ENCODE measurements around the gene PARD3. TPM values are rescaled to one million over a fixed set of nuclear protein-coding genes. Genes with fewer than 3 reads are reported as not detected.

PARD3 gene
- total RNA-seq, 2 donors from 2014 or later: 31.6 to 41.6 TPM

DNA sequence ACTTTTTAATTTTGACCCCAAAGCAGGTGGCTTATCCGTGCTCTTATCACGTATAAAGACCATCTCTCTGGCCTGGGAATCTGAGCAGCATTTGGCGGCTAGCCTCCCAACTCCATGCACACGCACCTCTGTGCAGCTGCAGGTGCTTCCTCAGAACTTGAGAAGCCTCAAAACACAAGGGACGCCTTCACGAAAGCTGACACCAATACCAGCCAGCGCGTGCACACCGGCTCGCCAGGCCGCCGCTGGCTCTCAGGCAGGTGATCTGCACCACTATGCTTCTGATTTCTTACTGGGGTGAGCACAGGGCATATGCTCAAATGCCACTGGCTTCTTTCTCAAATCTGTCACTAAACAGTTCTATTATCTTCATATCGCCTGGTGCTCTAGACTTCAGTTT, 145.0 kb downstream of the PARD3 start:
- TF ChIP-seq, protein P1, sequence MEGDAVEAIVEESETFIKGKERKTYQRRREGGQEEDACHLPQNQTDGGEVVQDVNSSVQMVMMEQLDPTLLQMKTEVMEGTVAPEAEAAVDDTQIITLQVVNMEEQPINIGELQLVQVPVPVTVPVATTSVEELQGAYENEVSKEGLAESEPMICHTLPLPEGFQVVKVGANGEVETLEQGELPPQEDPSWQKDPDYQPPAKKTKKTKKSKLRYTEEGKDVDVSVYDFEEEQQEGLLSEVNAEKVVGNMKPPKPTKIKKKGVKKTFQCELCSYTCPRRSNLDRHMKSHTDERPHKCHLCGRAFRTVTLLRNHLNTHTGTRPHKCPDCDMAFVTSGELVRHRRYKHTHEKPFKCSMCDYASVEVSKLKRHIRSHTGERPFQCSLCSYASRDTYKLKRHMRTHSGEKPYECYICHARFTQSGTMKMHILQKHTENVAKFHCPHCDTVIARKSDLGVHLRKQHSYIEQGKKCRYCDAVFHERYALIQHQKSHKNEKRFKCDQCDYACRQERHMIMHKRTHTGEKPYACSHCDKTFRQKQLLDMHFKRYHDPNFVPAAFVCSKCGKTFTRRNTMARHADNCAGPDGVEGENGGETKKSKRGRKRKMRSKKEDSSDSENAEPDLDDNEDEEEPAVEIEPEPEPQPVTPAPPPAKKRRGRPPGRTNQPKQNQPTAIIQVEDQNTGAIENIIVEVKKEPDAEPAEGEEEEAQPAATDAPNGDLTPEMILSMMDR (IDR thresholded peaks at IDR 0.05): no peak
- Histone ChIP-seq H3K36me3 (no peaks in the 10 kb centered on the region), H3K9me3 (no peaks in the 10 kb centered on the region), H3K27ac (no peak overlapping the region), H3K27me3 (no peaks in the 10 kb centered on the region), H3K4me1 (peaks cover 0 to 25% of the 10 kb centered on the region in 2 donors), H3K4me3 (no peak overlapping the region)
- DNase-seq (ENCODE audit: low spot score): no peak

DNA sequence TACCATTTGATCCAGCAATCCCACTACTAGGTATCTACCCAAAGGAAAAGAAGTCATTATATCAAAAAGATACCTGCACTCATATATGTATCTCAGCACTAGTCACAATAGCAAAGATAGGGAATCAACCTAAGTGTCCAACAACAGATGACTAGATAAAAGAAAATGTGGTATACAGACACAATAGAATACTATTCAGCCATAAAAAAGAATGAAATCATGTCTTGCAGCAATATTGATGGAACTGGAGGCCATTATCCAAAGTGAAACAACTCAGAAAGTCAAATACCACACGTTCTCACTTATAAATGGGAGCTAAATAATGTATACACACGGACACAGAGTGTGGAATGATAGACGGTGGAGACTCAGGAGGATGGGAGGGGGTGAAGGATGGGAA, 146.0 kb downstream of the PARD3 start:
- no peaks in the 10 kb centered on the region for H3K36me3 ChIP-seq
- no peaks in the 10 kb centered on the region for H3K27me3 ChIP-seq
- no peaks in the 10 kb centered on the region for H3K9me3 ChIP-seq
- H3K27ac ChIP-seq: no peak overlapping the region
- no peak overlapping the region for H3K4me3 ChIP-seq
- TF ChIP-seq, protein P1 (IDR thresholded peaks at IDR 0.05): no peak
- H3K4me1 ChIP-seq: peaks cover 0 to 25% of the 10 kb centered on the region in 2 donors
- no peak for DNase-seq (ENCODE audit: low spot score)

DNA sequence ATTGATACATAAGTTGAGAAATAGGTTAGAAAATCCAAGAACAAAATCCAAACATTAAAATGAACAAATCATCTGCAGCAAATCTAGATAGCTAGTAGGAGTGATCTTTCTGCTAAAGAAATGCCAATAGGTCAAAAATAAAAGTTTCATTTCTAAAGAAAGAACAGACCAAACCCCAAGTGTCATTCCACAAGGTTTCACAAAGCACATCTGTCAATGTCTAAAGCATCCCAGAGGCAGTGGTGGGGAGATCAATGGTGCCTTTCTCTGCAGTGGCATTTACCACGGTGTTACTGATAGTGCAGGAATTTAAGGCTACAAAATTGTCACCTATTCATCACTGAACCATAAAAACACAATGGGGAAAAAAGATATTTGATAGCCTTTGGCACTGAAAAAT, 147.9 kb downstream of the PARD3 start:
- no peaks in the 10 kb centered on the region for H3K36me3 ChIP-seq
- no peaks in the 10 kb centered on the region for H3K9me3 ChIP-seq
- H3K27ac ChIP-seq: no peak overlapping the region
- peaks cover 0 to 10% of the 10 kb centered on the region in 2 donors for H3K4me1 ChIP-seq
- TF ChIP-seq, protein P1 (IDR thresholded peaks at IDR 0.05): no peak
- H3K27me3 ChIP-seq: no peaks in the 10 kb centered on the region
- H3K4me3 ChIP-seq: no peak overlapping the region
- no peak for DNase-seq (ENCODE audit: low spot score)

DNA sequence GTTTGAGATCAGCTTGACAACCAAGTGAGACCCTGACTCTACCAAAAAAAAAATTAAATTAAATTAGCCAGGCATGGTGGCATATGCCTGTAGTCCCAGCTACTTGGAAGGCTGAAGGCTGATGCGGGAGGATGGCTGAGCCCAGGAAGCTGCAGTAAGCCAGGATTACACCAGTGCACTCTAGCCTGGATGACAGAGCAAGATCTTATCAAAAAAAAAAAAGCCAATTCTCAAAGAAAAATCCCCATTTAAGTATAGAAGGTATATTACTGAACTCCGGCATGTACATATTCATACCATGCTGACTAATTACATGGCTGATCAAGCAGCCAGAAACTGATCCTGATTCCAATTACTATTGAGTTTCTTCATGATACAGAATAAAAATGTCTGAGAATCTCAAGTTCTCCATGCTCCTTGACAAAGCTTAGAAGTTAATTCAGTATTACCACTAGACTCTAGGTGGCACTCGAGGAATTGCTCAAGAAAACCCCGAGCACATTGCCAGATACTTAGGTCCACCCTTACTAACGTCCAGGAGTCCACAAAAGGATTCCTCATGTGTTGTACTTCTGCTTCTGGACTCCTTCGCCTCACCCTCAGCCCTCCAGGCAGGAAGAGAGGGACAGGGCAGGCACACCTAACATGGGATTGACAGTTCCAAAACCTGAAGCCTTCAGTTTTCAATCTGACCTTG, 148.9 kb downstream of the PARD3 start:
- Histone ChIP-seq H3K4me3 (no peak overlapping the region), H3K27ac (no peak overlapping the region), H3K9me3 (no peaks in the 10 kb centered on the region), H3K4me1 (peaks cover 0 to 13% of the 10 kb centered on the region in 2 donors), H3K36me3 (no peaks in the 10 kb centered on the region), H3K27me3 (no peaks in the 10 kb centered on the region)
- no peak for DNase-seq (ENCODE audit: low spot score)
- TF ChIP-seq, protein P1 (IDR thresholded peaks at IDR 0.05): peak; percentile 13 to 67

DNA sequence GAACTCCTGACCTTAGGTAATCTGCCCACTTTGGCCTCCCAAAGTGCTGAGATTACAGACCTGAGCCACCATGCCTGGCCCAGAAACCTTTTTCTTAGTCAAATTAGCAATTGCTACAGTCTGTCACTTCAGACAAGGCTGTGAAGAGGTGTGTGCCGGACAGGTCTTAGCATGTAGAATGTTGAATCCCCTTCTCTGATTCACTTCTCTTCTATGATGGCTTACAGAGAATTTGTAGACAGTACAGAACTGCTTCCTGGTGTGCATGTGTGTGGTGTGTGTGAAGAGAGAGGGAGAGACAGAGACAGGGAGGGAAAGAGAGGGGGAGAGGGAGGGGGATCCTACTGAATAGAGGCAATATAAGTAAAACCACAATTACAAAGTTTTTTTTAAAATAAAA, 150.4 kb downstream of the PARD3 start:
- H3K27me3 ChIP-seq: no peaks in the 10 kb centered on the region
- no peak overlapping the region for H3K27ac ChIP-seq
- no peaks in the 10 kb centered on the region for H3K36me3 ChIP-seq
- TF ChIP-seq, protein P1 (IDR thresholded peaks at IDR 0.05): no peak
- peaks cover 0 to 13% of the 10 kb centered on the region in 2 donors for H3K4me1 ChIP-seq
- H3K9me3 ChIP-seq: no peaks in the 10 kb centered on the region
- DNase-seq (ENCODE audit: low spot score): no peak
- no peak overlapping the region for H3K4me3 ChIP-seq

DNA sequence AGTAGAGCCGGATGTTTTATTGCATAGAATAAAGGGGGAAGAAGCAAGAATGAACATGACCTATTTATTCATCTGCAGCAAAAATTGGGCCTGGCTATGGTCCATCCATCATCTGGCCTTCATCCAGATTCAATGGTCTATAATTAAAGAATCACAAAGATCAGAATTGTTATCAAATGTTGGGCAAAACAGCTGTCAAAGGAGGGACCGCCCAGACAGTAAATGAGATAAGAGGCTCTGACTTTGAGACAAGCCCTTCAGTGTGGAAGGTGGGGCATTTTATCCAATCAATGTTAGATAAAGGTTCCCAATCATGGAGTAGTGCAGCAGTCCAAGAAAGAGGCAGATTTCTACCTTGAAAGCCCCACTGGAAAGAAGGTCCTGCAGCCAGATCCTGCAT, 153.5 kb downstream of the PARD3 start:
- DNase-seq (ENCODE audit: low spot score): no peak
- Histone ChIP-seq H3K36me3 (no peaks in the 10 kb centered on the region), H3K4me3 (no peak overlapping the region), H3K9me3 (no peaks in the 10 kb centered on the region), H3K27me3 (no peaks in the 10 kb centered on the region), H3K27ac (no peak overlapping the region), H3K4me1 (peaks cover 0 to 7% of the 10 kb centered on the region in 2 donors)
- TF ChIP-seq, protein P1 (IDR thresholded peaks at IDR 0.05): no peak
